ENCODE measurements around the gene SLC4A1. TPM values are rescaled to one million over a fixed set of nuclear protein-coding genes. Genes with fewer than 3 reads are reported as not detected.
A peak's percentile ranks its signal among the peaks of the same experiment; 100 is the strongest.

The SLC4A1 gene
- total RNA-seq, 6 donors from 2014 or later, result 0.46 to 6.3 (median 1.0) TPM; not detected in 1

DNA sequence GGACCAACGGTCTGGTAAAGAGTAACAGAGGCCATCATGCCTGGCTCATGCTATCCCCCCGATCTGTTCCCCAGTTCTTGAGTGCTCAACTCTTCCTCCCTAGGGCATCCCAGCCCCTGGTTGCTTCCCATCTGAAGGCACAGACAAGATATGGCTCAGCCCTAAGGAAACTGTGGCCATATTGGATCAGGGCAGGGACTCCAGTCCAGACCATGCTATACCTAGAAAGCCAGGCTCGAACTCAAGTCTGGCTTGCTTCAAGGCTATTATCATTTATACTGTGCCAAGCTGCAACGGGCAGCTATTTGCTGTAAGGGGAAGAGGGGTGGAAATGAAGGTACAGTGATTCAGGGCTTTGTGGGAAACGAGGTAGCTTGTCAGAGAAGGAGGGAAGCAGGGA lies 51.2 kb downstream of the SLC4A1 start:
- ATAC-seq (ENCODE audit: low FRiP score in 2 of 2) (no peak), DNase-seq (no peak)
- WGBS, 2 donors, result 77 to 85% methylated on average over 5 of the region's 5 CpGs
- Histone ChIP-seq H3K4me3 (no peak overlapping the region), H3K4me1 (peaks cover 11 to 26% (median 18%) of the 10 kb centered on the region in 4 donors), H3K27ac (peak overlapping the region in 2 of 4 donors; percentile 98 to 99), H3K9me3 (no peaks in the 10 kb centered on the region), H3K36me3 (peaks cover 21 to 49% (median 37%) of the 10 kb centered on the region in 4 donors), H3K27me3 (no peaks in the 10 kb centered on the region)
- TF ChIP-seq, protein P1, sequence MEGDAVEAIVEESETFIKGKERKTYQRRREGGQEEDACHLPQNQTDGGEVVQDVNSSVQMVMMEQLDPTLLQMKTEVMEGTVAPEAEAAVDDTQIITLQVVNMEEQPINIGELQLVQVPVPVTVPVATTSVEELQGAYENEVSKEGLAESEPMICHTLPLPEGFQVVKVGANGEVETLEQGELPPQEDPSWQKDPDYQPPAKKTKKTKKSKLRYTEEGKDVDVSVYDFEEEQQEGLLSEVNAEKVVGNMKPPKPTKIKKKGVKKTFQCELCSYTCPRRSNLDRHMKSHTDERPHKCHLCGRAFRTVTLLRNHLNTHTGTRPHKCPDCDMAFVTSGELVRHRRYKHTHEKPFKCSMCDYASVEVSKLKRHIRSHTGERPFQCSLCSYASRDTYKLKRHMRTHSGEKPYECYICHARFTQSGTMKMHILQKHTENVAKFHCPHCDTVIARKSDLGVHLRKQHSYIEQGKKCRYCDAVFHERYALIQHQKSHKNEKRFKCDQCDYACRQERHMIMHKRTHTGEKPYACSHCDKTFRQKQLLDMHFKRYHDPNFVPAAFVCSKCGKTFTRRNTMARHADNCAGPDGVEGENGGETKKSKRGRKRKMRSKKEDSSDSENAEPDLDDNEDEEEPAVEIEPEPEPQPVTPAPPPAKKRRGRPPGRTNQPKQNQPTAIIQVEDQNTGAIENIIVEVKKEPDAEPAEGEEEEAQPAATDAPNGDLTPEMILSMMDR (IDR thresholded peaks at IDR 0.05), result no peak
- no peak for TF ChIP-seq EP300 (IDR thresholded peaks at IDR 0.05)
- TF ChIP-seq POLR2A (IDR thresholded peaks at IDR 0.05), result no peak
- no peak for TF ChIP-seq POLR2AphosphoS5 (IDR thresholded peaks at IDR 0.05)

DNA sequence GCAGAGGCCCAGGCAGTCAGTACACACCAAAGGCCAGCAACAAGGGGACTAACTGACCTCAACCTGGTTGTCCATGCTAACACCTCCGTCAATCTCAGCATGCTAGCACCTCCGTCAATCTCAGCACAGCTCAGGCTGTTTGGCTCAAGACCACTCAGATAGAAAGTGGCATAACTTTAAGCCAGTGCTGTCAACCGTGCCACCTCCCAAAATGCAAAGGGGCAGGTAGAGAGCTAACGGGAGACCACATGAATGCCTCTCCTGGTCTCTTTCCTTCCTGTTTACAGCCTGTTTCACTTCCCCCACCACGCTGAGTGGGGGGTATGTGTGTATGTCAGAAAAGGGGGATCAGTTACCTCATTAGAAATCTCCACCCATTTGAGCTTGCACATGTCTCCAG lies 51.8 kb downstream of the SLC4A1 start:
- no peak for DNase-seq
- Histone ChIP-seq H3K4me3 (no peak overlapping the region), H3K36me3 (peaks cover 24 to 54% (median 42%) of the 10 kb centered on the region in 4 donors), H3K4me1 (peaks cover 11 to 26% (median 18%) of the 10 kb centered on the region in 4 donors), H3K27me3 (no peaks in the 10 kb centered on the region), H3K9me3 (no peaks in the 10 kb centered on the region), H3K27ac (peak overlapping the region in 1 of 4 donors; percentile 99)
- no peak for ATAC-seq (ENCODE audit: low FRiP score in 2 of 2)
- WGBS, 2 donors, result 68 to 83% methylated on average over 2 to 5 of the region's 5 CpGs
- TF ChIP-seq EP300 (IDR thresholded peaks at IDR 0.05) (no peak), POLR2AphosphoS5 (IDR thresholded peaks at IDR 0.05) (no peak)
- TF ChIP-seq, protein P1 (IDR thresholded peaks at IDR 0.05), result no peak

DNA sequence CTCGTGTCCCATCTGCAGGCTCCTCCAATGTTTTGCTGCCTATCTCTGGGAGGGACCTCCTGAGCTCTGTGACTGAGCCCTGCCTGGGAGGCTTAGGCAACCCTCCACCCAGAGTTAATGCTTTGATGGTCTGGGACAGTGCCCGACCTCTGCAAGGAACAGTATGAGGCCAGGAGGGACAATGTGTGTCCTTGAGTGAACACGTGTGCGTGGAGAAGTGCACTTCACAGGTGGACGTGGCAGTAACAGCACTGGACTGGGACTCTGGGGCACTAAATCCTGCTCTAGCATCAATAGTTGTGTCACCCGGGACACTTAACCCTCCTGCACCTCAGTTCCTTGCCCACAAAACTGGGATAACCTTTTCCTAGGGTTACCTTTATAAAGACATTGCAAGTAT lies 53.0 kb downstream of the SLC4A1 start:
- ATAC-seq (ENCODE audit: low FRiP score in 2 of 2), result no peak
- peaks cover 24 to 62% (median 47%) of the 10 kb centered on the region in 4 donors for H3K36me3 ChIP-seq
- DNase-seq, result no peak
- peaks cover 23 to 39% (median 30%) of the 10 kb centered on the region in 4 donors for H3K4me1 ChIP-seq
- no peak overlapping the region for H3K4me3 ChIP-seq
- H3K27me3 ChIP-seq, result no peaks in the 10 kb centered on the region
- 91 to 94% methylated on average over 5 to 6 of the region's 6 CpGs for WGBS, 2 donors
- TF ChIP-seq, protein P1 (IDR thresholded peaks at IDR 0.05), result no peak
- TF ChIP-seq EP300 (IDR thresholded peaks at IDR 0.05) (no peak), POLR2AphosphoS5 (IDR thresholded peaks at IDR 0.05) (no peak), POLR2A (IDR thresholded peaks at IDR 0.05) (no peak)
- H3K27ac ChIP-seq, result no peak overlapping the region
- no peaks in the 10 kb centered on the region for H3K9me3 ChIP-seq

DNA sequence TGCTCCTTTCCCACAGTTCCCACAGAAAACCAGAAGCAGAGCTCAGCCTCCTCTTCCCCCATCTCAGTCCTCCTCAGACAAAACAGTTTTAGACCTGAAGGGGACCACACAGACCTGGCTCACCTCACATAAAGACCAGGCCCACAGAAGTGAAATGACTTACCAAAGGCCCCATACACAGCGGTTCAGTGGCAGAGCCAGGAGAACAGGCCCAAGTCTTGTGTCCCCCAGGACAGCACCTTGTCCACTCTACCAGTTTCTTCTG lies 53.8 kb downstream of the SLC4A1 start:
- TF ChIP-seq, protein P1 (IDR thresholded peaks at IDR 0.05), result no peak
- TF ChIP-seq EP300 (IDR thresholded peaks at IDR 0.05) (no peak), POLR2AphosphoS5 (IDR thresholded peaks at IDR 0.05) (no peak), POLR2A (IDR thresholded peaks at IDR 0.05) (no peak)
- Histone ChIP-seq H3K27ac (no peak overlapping the region), H3K27me3 (no peaks in the 10 kb centered on the region), H3K4me3 (no peak overlapping the region), H3K4me1 (peaks cover 24 to 46% (median 31%) of the 10 kb centered on the region in 4 donors), H3K36me3 (peaks cover 24 to 70% (median 54%) of the 10 kb centered on the region in 4 donors), H3K9me3 (no peaks in the 10 kb centered on the region)
- WGBS, 2 donors, result 100% methylated on average over 1 of the region's 1 CpG; no CpG with 5 or more reads in 1 of the 2 donors
- no peak for ATAC-seq (ENCODE audit: low FRiP score in 2 of 2)
- DNase-seq, result no peak

Data from upper lobe of left lung (tissue), 6 donors.